HEK293 (cell line): ENCODE data around the gene SENP1.

Source experiments
- CTCF ChIA-PET: fragments of 350-600 bp; formaldehyde crosslinking; extraction: SDS; loops from one replicate; lab custom pipeline; 2021; ENCODE audit warnings: antibody characterized with exemption; lab: Yijun Ruan, JAX
- POLR2A ChIA-PET: fragments of 300-600 bp; formaldehyde crosslinking; extraction: SDS; loops from one replicate; lab custom pipeline; 2020; ENCODE audit warnings: antibody characterized with exemption, inconsistent platforms; lab: Yijun Ruan, JAX
- H3K27ac ChIP-seq: fragments of 200-500 bp; sonication (Bioruptor generic); 2 replicates; pipeline ENCODE4 v1.5.1; 2014; ENCODE audit warnings: low read depth, low read length, control low read depth, inconsistent platforms; ENCODE audit errors: extremely low read depth
- H3K36me3 ChIP-seq, 2 experiments: fragments of 200-500 bp in 1 of 2; sonication (Bioruptor generic) in 1 of 2; 1 replicate in 1 of 2; 2 replicates in 1 of 2; pipeline ENCODE4 v1.5.1; 2014 to 2017; ENCODE audit warnings: inconsistent platforms in 2 of 2, low read length in 2 of 2; ENCODE audit not compliant: control insufficient read depth in 2 of 2, insufficient read depth in 1 of 2
- H3K4me1 ChIP-seq: fragments of 200-500 bp; sonication (Bioruptor generic); 2 replicates; pipeline ENCODE4 v1.5.1; 2014; ENCODE audit warnings: mild to moderate bottlenecking, low read length, inconsistent platforms; ENCODE audit not compliant: control insufficient read depth, insufficient read depth
- H3K4me3 ChIP-seq: 2 replicates; pipeline ENCODE4 v1.5.1; 2011; ENCODE audit warnings: low read depth, mild to moderate bottlenecking, control low read depth, low read length, moderate library complexity
- H3K9me3 ChIP-seq: fragments of 200-500 bp; sonication (Bioruptor generic); 2 replicates; pipeline ENCODE4 v1.5.1; 2014; ENCODE audit warnings: low read depth, low read length, inconsistent platforms; ENCODE audit not compliant: control insufficient read depth, insufficient read depth
- FEZF1 ChIP-seq: fragments of 450-650 bp; formaldehyde crosslinking; IDR thresholded peaks from 2 replicates; pipeline ENCODE4 v1.5.1; 2016; ENCODE audit warnings: missing biosample characterization, missing genetic modification characterization
- GLIS1 ChIP-seq: fragments of 450-650 bp; formaldehyde crosslinking; IDR thresholded peaks from 2 replicates; pipeline ENCODE4 v1.5.1; 2016; ENCODE audit warnings: missing biosample characterization, missing genetic modification characterization
- GLIS2 ChIP-seq: fragments of 450-650 bp; formaldehyde crosslinking; IDR thresholded peaks from 2 replicates; pipeline ENCODE4 v1.5.1; 2016; ENCODE audit warnings: missing biosample characterization, missing genetic modification characterization
- HOXA7 ChIP-seq: sonication (generic); formaldehyde crosslinking; IDR thresholded peaks from 2 replicates; pipeline ENCODE4 v1.8.1; 2022; ENCODE audit warnings: missing genetic modification reagents, borderline replicate concordance
- HOXD13 ChIP-seq: sonication (generic); formaldehyde crosslinking; IDR thresholded peaks from 2 replicates; pipeline ENCODE4 v1.8.0; 2022; ENCODE audit warnings: missing genetic modification reagents, borderline replicate concordance
- PBX3 ChIP-seq: sonication (generic); formaldehyde crosslinking; IDR thresholded peaks from 2 replicates; pipeline ENCODE4 v1.8.1; 2022; ENCODE audit warnings: mild to moderate bottlenecking, moderate library complexity, missing genetic modification reagents
- PRDM10 ChIP-seq: fragments of 450-650 bp; formaldehyde crosslinking; IDR thresholded peaks from 2 replicates; pipeline ENCODE4 v1.5.1; 2016; ENCODE audit warnings: missing biosample characterization, missing genetic modification characterization
- ZBTB10 ChIP-seq: fragments of 450-650 bp; formaldehyde crosslinking; IDR thresholded peaks from 2 replicates; pipeline ENCODE4 v1.5.1; 2016; ENCODE audit warnings: missing biosample characterization, missing genetic modification characterization
- ZBTB26 ChIP-seq: fragments of 450-650 bp; formaldehyde crosslinking; optimal IDR thresholded peaks from 2 replicates; pipeline ENCODE3; 2016; ENCODE audit warnings: missing biosample characterization, mild to moderate bottlenecking, missing genetic modification characterization
- ZFHX2 ChIP-seq: fragments of 450-650 bp; formaldehyde crosslinking; conservative IDR thresholded peaks from 2 replicates; pipeline ENCODE4 v1.5.1; 2016; ENCODE audit warnings: missing biosample characterization, missing genetic modification characterization
- ZFP69B ChIP-seq: fragments of 450-650 bp; formaldehyde crosslinking; IDR thresholded peaks from 2 replicates; pipeline ENCODE4 v1.5.1; 2016; ENCODE audit warnings: missing biosample characterization, missing genetic modification characterization
- ZNF138 ChIP-seq: fragments of 450-650 bp; formaldehyde crosslinking; IDR thresholded peaks from 2 replicates; pipeline ENCODE4 v1.5.1; 2016; ENCODE audit warnings: missing biosample characterization, missing genetic modification characterization, borderline replicate concordance
- ZNF148 ChIP-seq: fragments of 450-650 bp; formaldehyde crosslinking; IDR thresholded peaks from 2 replicates; pipeline ENCODE4 v1.5.0; 2017; ENCODE audit warnings: missing biosample characterization, missing genetic modification characterization, borderline replicate concordance
- ZNF24 ChIP-seq: fragments of 450-650 bp; formaldehyde crosslinking; IDR thresholded peaks from 2 replicates; pipeline ENCODE4 v1.5.1; 2016; ENCODE audit warnings: missing biosample characterization, missing genetic modification characterization
- ZNF350 ChIP-seq: fragments of 450-650 bp; formaldehyde crosslinking; IDR thresholded peaks from 2 replicates; pipeline ENCODE4 v1.5.0; 2017; ENCODE audit warnings: missing biosample characterization, mild to moderate bottlenecking, missing genetic modification characterization
- ZNF394 ChIP-seq: fragments of 450-650 bp; formaldehyde crosslinking; IDR thresholded peaks from 2 replicates; pipeline ENCODE4 v1.5.1; 2016; ENCODE audit warnings: missing biosample characterization, missing genetic modification characterization, mild to moderate bottlenecking, moderate library complexity, borderline replicate concordance
- ZNF560 ChIP-seq: fragments of 450-650 bp; formaldehyde crosslinking; IDR thresholded peaks from 2 replicates; pipeline ENCODE4 v1.5.1; 2017; ENCODE audit warnings: missing biosample characterization, missing genetic modification characterization, borderline replicate concordance
- ZNF580 ChIP-seq: fragments of 450-650 bp; formaldehyde crosslinking; IDR thresholded peaks from 2 replicates; pipeline ENCODE4 v1.5.1; 2016; ENCODE audit warnings: missing biosample characterization, missing genetic modification characterization
- ZNF654 ChIP-seq: fragments of 450-650 bp; formaldehyde crosslinking; IDR thresholded peaks from 2 replicates; pipeline ENCODE4 v1.5.1; 2016; ENCODE audit warnings: low read depth, missing biosample characterization, missing genetic modification characterization
- ZNF830 ChIP-seq: fragments of 450-650 bp; IDR thresholded peaks from 2 replicates; pipeline ENCODE4 v1.5.0; 2018; ENCODE audit warnings: missing biosample characterization, missing genetic modification characterization, low read depth, mild to moderate bottlenecking, moderate library complexity

SENP1 gene

GRCh38 chr12:48005001-48005749, 100.7 kb downstream of the SENP1 start:
- ChIA-PET POLR2A (no interaction called here), CTCF (interaction anchor here (0.6 kb wide), 1 partner anchor 290 kb away, joined by 4 read pairs; no protein-coding TSS in a partner anchor)
- no peaks in the 10 kb centered on the region for H3K36me3 ChIP-seq
- no peaks in the 10 kb centered on the region for H3K9me3 ChIP-seq
- H3K27ac ChIP-seq, result peak overlapping the region; percentile 43; the same call in 1 of the 2 replicates
- H3K4me1 ChIP-seq, result peaks cover 18% of the 10 kb centered on the region
- TF ChIP-seq ZFP69B, result no peak
- no peak for TF ChIP-seq ZNF148 (tag by site-specific recombination)
- TF ChIP-seq HOXA7 (CRISPR knock-in tag), result no peak
- no peak for TF ChIP-seq ZNF580 (tag by site-specific recombination)
- TF ChIP-seq GLIS1 (tag by site-specific recombination), result no peak
- no peak for TF ChIP-seq ZNF830 (tag by site-specific recombination)
- TF ChIP-seq HOXD13 (CRISPR knock-in tag), result no peak
- no peak for TF ChIP-seq PRDM10 (tag by site-specific recombination)
- no peak for TF ChIP-seq ZNF138 (tag by site-specific recombination)
- TF ChIP-seq ZFHX2, result no peak
- TF ChIP-seq ZNF24 (tag by site-specific recombination), result no peak
- no peak for TF ChIP-seq ZBTB10
- TF ChIP-seq GLIS2, result no peak
- TF ChIP-seq ZNF654 (tag by site-specific recombination), result no peak
- TF ChIP-seq ZNF350 (tag by site-specific recombination), result no peak
- no peak for TF ChIP-seq ZNF394 (tag by site-specific recombination)
- TF ChIP-seq ZNF560, result no peak
- no peak for TF ChIP-seq ZBTB26
- no peak for TF ChIP-seq FEZF1 (tag by site-specific recombination)
- TF ChIP-seq PBX3, result no peak
- no peak overlapping the region for H3K4me3 ChIP-seq
